Astrocyte of the cerebellum (primary cell): ENCODE measurements around the gene MAFG.

Experiments
- DNase-seq: peaks from one replicate; pipeline ENCODE4 v3.0.0-alpha.2; 2011; ENCODE audit warnings: low read depth
- H3K4me3 ChIP-seq: 2 replicates; pipeline ENCODE4 v1.5.1; 2011; ENCODE audit warnings: mild to moderate bottlenecking, low read depth, low read length, moderate library complexity
- CTCF ChIP-seq: IDR thresholded peaks from 2 replicates; pipeline ENCODE4 v1.5.1; 2012; ENCODE audit warnings: low read length, low read depth, moderate library complexity, mild to moderate bottlenecking; ENCODE audit errors: missing control alignments
- in situ Hi-C: cut with HindIII; loops from 2 replicates; pipeline ENCODE4 v1.10.0; 2017; ENCODE audit warnings: low sequenced_read_pairs

Gene MAFG

GRCh38 chr17:81961521-81962498 is 34.3 kb upstream of the MAFG start:
- H3K4me3 ChIP-seq: no peak overlapping the region
- in situ Hi-C loops: no loop called here
- DNase-seq: no peak

GRCh38 chr17:81961087-81961511 is 33.6 kb upstream of the MAFG start, which contains the start of gene NOTUM:
NOTUM (minus strand) TSS chr17:81961187; CDS start chr17:81960909, 278 bp downstream.
- H3K4me3 ChIP-seq: peak within 1 kb of the TSS; percentile 14
- TF ChIP-seq CTCF: no peak
- in situ Hi-C loops: no loop called here
- no peak for DNase-seq

More at GRCh38 chr17:81961521-81962498, 34.3 kb upstream of the MAFG start:
- TF ChIP-seq CTCF: no peak

- in situ Hi-C loops: no loop called here
- DNase-seq: no peak
- no peak for TF ChIP-seq CTCF
- H3K4me3 ChIP-seq: peak overlapping the region; percentile 14
These were observed 32.8 kb upstream of the MAFG start for GRCh38 chr17:81960130-81960958.

- in situ Hi-C loops: no loop called here
- peak overlapping the region; percentile 14 for H3K4me3 ChIP-seq
- no peak for DNase-seq
- TF ChIP-seq CTCF: peak; percentile 42
These were observed 32.0 kb upstream of the MAFG start for GRCh38 chr17:81959362-81960129.

GRCh38 chr17:81958633-81959342 is 31.3 kb upstream of the MAFG start:
- in situ Hi-C loops: no loop called here

More at GRCh38 chr17:81958633-81959342, 31.3 kb upstream of the MAFG start:
- H3K4me3 ChIP-seq: no peak overlapping the region
- no peak for TF ChIP-seq CTCF
- no peak for DNase-seq
